K562 (cell line): ENCODE measurements around the gene RBMS3. TPM values are rescaled to one million over a fixed set of nuclear protein-coding genes. Genes with fewer than 3 reads are reported as not detected.

Experiments
- ATAC-seq: fragments of 200-7000 bp; cut with Tn5 transposase; 3 replicates; pipeline ENCODE4 v1.9.1; 2020; ENCODE audit warnings: moderate library complexity
- BruUV-seq: library from RNA; stranded (reverse); fragments of 400-500 nt; replicated peaks from 2 replicates; lab custom pipeline; 2021; lab: Mats Ljungman, UMichigan
- CTCF ChIA-PET: fragments of 300-600 bp; formaldehyde crosslinking; extraction: SDS; loops from one replicate; lab custom pipeline; 2021; ENCODE audit warnings: low intra/inter-chr PET ratio; lab: Yijun Ruan, JAX
- POLR2A ChIA-PET: fragments of 300-600, 350-650 bp; sonication (Branson Sonifier 250); formaldehyde crosslinking; extraction: SDS; loops from one replicate; lab custom pipeline; 2021; ENCODE audit warnings: antibody characterized with exemption, inconsistent platforms; lab: Yijun Ruan, JAX
- DNase-seq, 4 experiments: peaks; one replicate each; pipeline versions ENCODE4 v3.0.0 to v3.0.0-alpha.2; 2011 to 2018; ENCODE audit warnings: low spot score in 3 of 4, mixed read lengths in 3 of 4; ENCODE audit errors: extremely low read depth in 1 of 4
- FAIRE-seq: peaks from 2 replicates; lab custom pipeline; 2011; peaks lifted over from hg19 to GRCh38; lab: Jason Lieb, UNC
- H2AFZ ChIP-seq: 2 replicates; pipeline ENCODE4 v1.6.0; 2011; ENCODE audit warnings: low read depth, low read length, control low read depth, inconsistent platforms
- H3K27ac ChIP-seq: fragments of 200-600 bp; 3 replicates; pipeline ENCODE4 v1.8.0; 2011; ENCODE audit warnings: low read depth, mild to moderate bottlenecking, control low read depth, inconsistent platforms, low read length, moderate library complexity, mixed read lengths; ENCODE audit errors: extremely low read depth
- H3K27me3 ChIP-seq, 2 experiments: fragments of 300-600 bp in 1 of 2; 2 replicates in 1 of 2; 3 replicates in 1 of 2; pipeline versions ENCODE4 v1.6.0 to v1.8.0; 2011; ENCODE audit warnings: inconsistent platforms in 2 of 2, low read length in 2 of 2, mild to moderate bottlenecking in 1 of 2, mixed read lengths in 1 of 2, moderate library complexity in 1 of 2; ENCODE audit not compliant: control insufficient read depth in 2 of 2, insufficient read depth in 2 of 2
- H3K36me3 ChIP-seq: fragments of 300-600 bp; 3 replicates; pipeline ENCODE4 v1.8.0; 2011; ENCODE audit warnings: mild to moderate bottlenecking, low read length, inconsistent platforms; ENCODE audit not compliant: control insufficient read depth, insufficient read depth
- H3K4me1 ChIP-seq, 2 experiments: fragments of 200-600 bp in 1 of 2; replicated peaks in 1 of 2; 2 replicates in 1 of 2; 3 replicates in 1 of 2; pipeline versions ENCODE4 v1.5.1 to v1.8.0; 2011; ENCODE audit warnings: inconsistent platforms in 2 of 2, low read length in 2 of 2, mild to moderate bottlenecking in 1 of 2, mixed read lengths in 1 of 2, moderate library complexity in 1 of 2; ENCODE audit not compliant: control insufficient read depth in 2 of 2, insufficient read depth in 2 of 2
- H3K4me2 ChIP-seq: 2 replicates; pipeline ENCODE4 v1.6.1; 2011; ENCODE audit warnings: low read length, control low read depth, inconsistent platforms, mixed read lengths; ENCODE audit not compliant: insufficient read depth
- H3K4me3 ChIP-seq: fragments of 200-600 bp; sonication (generic), shearing (Covaris generic); 2 replicates; pipeline ENCODE4 v1.5.1; 2016; ENCODE audit warnings: control low read depth, inconsistent platforms
- H3K79me2 ChIP-seq: fragments of 200-600 bp; 3 replicates; pipeline ENCODE4 v1.8.0; 2011; ENCODE audit warnings: low read length, inconsistent platforms; ENCODE audit not compliant: control insufficient read depth, insufficient read depth
- H3K9ac ChIP-seq, 2 experiments: 2 replicates each; pipeline versions ENCODE4 v1.6.0 to v1.6.1; 2011; ENCODE audit warnings: low read depth in 2 of 2, low read length in 2 of 2, control low read depth in 1 of 2, inconsistent platforms in 1 of 2, mild to moderate bottlenecking in 1 of 2, mixed read lengths in 1 of 2; ENCODE audit not compliant: insufficient read depth in 1 of 2
- H3K9me1 ChIP-seq: one replicate; pipeline ENCODE4 v1.6.0; 2011; ENCODE audit warnings: inconsistent platforms, mild to moderate bottlenecking, low read length, moderate library complexity; ENCODE audit not compliant: control insufficient read depth, insufficient read depth
- H3K9me3 ChIP-seq: replicated peaks from 2 replicates; pipeline ENCODE4 v1.5.1; 2011; ENCODE audit warnings: low read depth, low read length, inconsistent platforms; ENCODE audit not compliant: control insufficient read depth, insufficient read depth
- H4K20me1 ChIP-seq: replicated peaks from 2 replicates; pipeline ENCODE4 v1.6.1; 2011; ENCODE audit warnings: low read length, inconsistent platforms, mixed read lengths; ENCODE audit not compliant: control insufficient read depth, insufficient read depth
- AFF4 ChIP-seq: sonication (generic); formaldehyde crosslinking; IDR thresholded peaks from 2 replicates; pipeline ENCODE4 v1.8.0; 2023; ENCODE audit warnings: mild to moderate bottlenecking, missing genetic modification reagents
- CAMTA2 ChIP-seq: fragments of 250-450 bp; sonication (Bioruptor Pico); conservative IDR thresholded peaks from 2 replicates; pipeline ENCODE4 v1.5.1; 2022
- CHD1 ChIP-seq: fragments of 200-600 bp; sonication (generic); IDR thresholded peaks from one replicate; pipeline ENCODE4 v1.6.1; 2012; ENCODE audit warnings: mild to moderate bottlenecking, moderate library complexity, low read length, inconsistent platforms
- EP400 ChIP-seq: fragments of 450-650 bp; IDR thresholded peaks from 2 replicates; pipeline ENCODE4 v1.6.1; 2017; ENCODE audit warnings: antibody characterized with exemption, mild to moderate bottlenecking, moderate library complexity
- GATAD2A ChIP-seq: fragments of 450-650 bp; IDR thresholded peaks from 2 replicates; pipeline ENCODE4 v1.6.1; 2017
- HNRNPLL ChIP-seq: fragments of 200-400 bp; formaldehyde crosslinking; IDR thresholded peaks from 2 replicates; pipeline ENCODE4 v1.6.1; 2017; ENCODE audit warnings: low read length, low read depth, mild to moderate bottlenecking; ENCODE audit not compliant: poor library complexity, severe bottlenecking
- KAT7 ChIP-seq: sonication (generic); formaldehyde crosslinking; IDR thresholded peaks from 2 replicates; pipeline ENCODE4 v1.8.0; 2022; ENCODE audit warnings: missing genetic modification reagents, mild to moderate bottlenecking, borderline replicate concordance
- KDM4B ChIP-seq, 2 experiments: fragments of 450-650 bp in 1 of 2; sonication (generic) in 1 of 2; IDR thresholded peaks; 2 replicates each; pipeline ENCODE4 v1.6.1; 2016 to 2017; ENCODE audit warnings: borderline replicate concordance in 2 of 2, antibody characterized with exemption in 1 of 2, low read depth in 1 of 2, mild to moderate bottlenecking in 1 of 2
- NONO ChIP-seq, 2 experiments: fragments of 200-400 bp in 1 of 2; fragments of 450-650 bp in 1 of 2; formaldehyde crosslinking in 1 of 2; IDR thresholded peaks; 2 replicates each; pipeline ENCODE4 v1.6.1; 2017; ENCODE audit warnings: low read depth in 2 of 2, mild to moderate bottlenecking in 2 of 2, moderate library complexity in 2 of 2, low read length in 1 of 2
- NR2F6 ChIP-seq: fragments of 450-650 bp; formaldehyde crosslinking; IDR thresholded peaks from 2 replicates; pipeline ENCODE4 v1.4.0; 2020; ENCODE audit warnings: mild to moderate bottlenecking
- POU5F1 ChIP-seq: fragments of 150-350 bp; IDR thresholded peaks from 2 replicates; pipeline ENCODE4 v1.6.1; 2014; ENCODE audit warnings: borderline replicate concordance, low read length, low read depth, mild to moderate bottlenecking; ENCODE audit not compliant: partially characterized antibody
- RAD21 ChIP-seq, 2 experiments: fragments of 250-450 bp in 1 of 2; fragments of 450-650 bp in 1 of 2; sonication (Bioruptor Pico) in 1 of 2; formaldehyde crosslinking in 1 of 2; IDR thresholded peaks in 1 of 2; conservative IDR thresholded peaks in 1 of 2; 2 replicates each; pipeline versions ENCODE4 v1.4.0 to v1.8.0; 2020 to 2022; ENCODE audit warnings: mild to moderate bottlenecking in 2 of 2, moderate library complexity in 1 of 2
- RBM39 ChIP-seq: fragments of 200-400 bp; formaldehyde crosslinking; optimal IDR thresholded peaks from 2 replicates; pipeline ENCODE3; 2018; ENCODE audit warnings: low read depth, low read length
- RNF2 ChIP-seq: sonication (generic); IDR thresholded peaks from 2 replicates; pipeline ENCODE4 v1.6.1; 2016
- ZNF175 ChIP-seq: fragments of 200-800 bp; sonication (Bioruptor generic); IDR thresholded peaks from 2 replicates; pipeline ENCODE4 v1.6.1; 2016; ENCODE audit warnings: low read depth, mild to moderate bottlenecking, missing genetic modification characterization, missing compliant biosample characterization
- ZNF23 ChIP-seq: fragments of 250-450 bp; sonication (Bioruptor Pico); IDR thresholded peaks from 2 replicates; pipeline ENCODE4 v1.4.0; 2020; ENCODE audit warnings: mild to moderate bottlenecking
- ZNF3 ChIP-seq: fragments of 250-450 bp; sonication (Bioruptor Pico); IDR thresholded peaks from 2 replicates; pipeline ENCODE4 v1.5.0; 2021; ENCODE audit warnings: mild to moderate bottlenecking, moderate library complexity
- ZNF699 ChIP-seq: fragments of 250-450 bp; sonication (Bioruptor Pico); IDR thresholded peaks from 2 replicates; pipeline ENCODE4 v1.8.0; 2021; ENCODE audit warnings: mild to moderate bottlenecking, moderate library complexity; ENCODE audit not compliant: insufficient replicate concordance
- ZNF77 ChIP-seq: fragments of 250-450 bp; sonication (Bioruptor Pico); IDR thresholded peaks from 2 replicates; pipeline ENCODE4 v1.5.0; 2020
- WGBS: fragments of 100-300 bp; shearing (Covaris generic); methylation state at CpG from one replicate; pipeline ENCODE4 v1.1.6; 2016; ENCODE audit warnings: low coverage, mixed read lengths; ENCODE audit not compliant: insufficient coverage; ENCODE audit errors: missing lambda C conversion rate; 5-methylcytosine and 5-hydroxymethylcytosine counted together
- in situ Hi-C: fragments of 300-500 bp; cut with MboI; formaldehyde crosslinking; loops from 4 replicates; pipeline ENCODE4 v1.15.0; 2018; ENCODE audit warnings: inconsistent platforms, mixed read lengths
- intact Hi-C: fragments of 100-400 bp; cut with micrococcal nuclease; formaldehyde crosslinking; loops from 2 replicates; pipeline ENCODE4 v1.14.2; 2022
- polyA plus RNA-seq, 8 experiments: library from polyadenylated mRNA; depleted of rRNA in 4 of 8; stranded (reverse) in 5 of 8; unstranded in 3 of 8; fragments of >200 nt; fragmentation: Nextera tagmentation in 2 of 8; fragmentation: Illumina TruSeq in 1 of 8; extraction: Ambion mirVana in 2 of 8; extraction: Trizol in 1 of 8; gene quantifications; 2 replicates each; pipeline versions ENCODE4 v1.2.1 to v1.2.3, GENCODE V29; 2011 to 2014; ENCODE audit warnings: inconsistent platforms in 1 of 8, missing spikeins in 1 of 8
- total RNA-seq, 7 experiments: library from RNA; depleted of rRNA in 6 of 7; stranded (reverse); fragments of >200 nt in 6 of 7; fragmentation: Illumina TruSeq in 2 of 7; extraction: Trizol in 2 of 7; gene quantifications; 2 replicates each; pipeline versions ENCODE4 v1.2.1 to v1.2.3, GENCODE V29; 2011 to 2021; ENCODE audit warnings: low replicate concordance in 1 of 7

RBMS3 gene
- total and polyA plus RNA-seq, 9 of the 15 experiments (the other 6 are each of a cell fraction or from before 2014, with no cell fraction given) = 0.20 TPM; not detected in 8

- TF ChIP-seq HNRNPLL (no peak), EP400 (no peak), ZNF3 (CRISPR knock-in tag) (no peak), CAMTA2 (CRISPR knock-in tag) (no peak), RAD21 (CRISPR knock-in tag; conservative IDR thresholded peaks at IDR 0.05 in 1 of 2, IDR thresholded peaks at IDR 0.05 in 1 of 2) (no peak)
Measured at GRCh38 chr3:29789686-29790085, 508.8 kb downstream of the RBMS3 start (continued).

- H4K20me1 ChIP-seq = no peaks in the 10 kb centered on the region
- H3K27me3 ChIP-seq = no peaks in the 10 kb centered on the region
- no peaks in the 10 kb centered on the region for H3K79me2 ChIP-seq
- 0% methylated on average over 8 of the region's 8 CpGs for WGBS
- FAIRE-seq = no peak
- no peak for DNase-seq
- intact Hi-C loops = no loop called here
- H3K27ac ChIP-seq = no peak overlapping the region
- in situ Hi-C loops = no loop called here
- no peaks in the 10 kb centered on the region for H3K9me1 ChIP-seq
- CTCF ChIA-PET = no interaction called here
- no peak overlapping the region for H3K4me2 ChIP-seq
- BruUV-seq = no TSS peak
- H3K4me1 ChIP-seq = no peaks in the 10 kb centered on the region
- H3K4me3 ChIP-seq = no peak overlapping the region
- no peaks in the 10 kb centered on the region for H3K9me3 ChIP-seq
- no peak overlapping the region for H3K9ac ChIP-seq
- no peaks in the 10 kb centered on the region for H3K36me3 ChIP-seq
- no peak overlapping the region for H2AFZ ChIP-seq
- POLR2A ChIA-PET = no interaction called here
- ATAC-seq = no peak
- TF ChIP-seq KDM4B (IDR thresholded peaks at IDR 0.05; ENCODE audit: borderline replicate concordance in 2 of 2, low read depth in 1 of 2) (no peak), GATAD2A (no peak), ZNF699 (CRISPR knock-in tag) (no peak), RNF2 (no peak), KAT7 (no peak), ZNF77 (CRISPR knock-in tag) (no peak), NONO (IDR thresholded peaks at IDR 0.05; ENCODE audit: low read depth in 2 of 2, low read length in 1 of 2) (no peak), ZNF175 (CRISPR knock-in tag) (no peak), POU5F1 (no peak), CHD1 (no peak), AFF4 (no peak), ZNF23 (CRISPR knock-in tag) (no peak), RBM39 (no peak), NR2F6 (CRISPR knock-in tag) (no peak)
Measured at GRCh38 chr3:29796808-29797207, 515.9 kb downstream of the RBMS3 start.
